NCI-H2171 treated with DMSO at 0.1 percent for 48 hours (cell line): ENCODE results near the gene NVL.

ENCODE experiments used
- DNase-seq: peaks from one replicate; lab custom pipeline; 2025; lab: John Stamatoyannopoulos, UW

The NVL gene

GRCh38 chr1:224282140-224282539 is 47.8 kb downstream of the NVL start:
- no peak for DNase-seq

GRCh38 chr1:224276771-224277487 is 53.0 kb downstream of the NVL start:
- DNase-seq = no peak

GRCh38 chr1:224274970-224275626 is 54.9 kb downstream of the NVL start:
- DNase-seq = no peak

- no peak for DNase-seq
Observed at GRCh38 chr1:224273641-224274040, 56.3 kb downstream of the NVL start.

- no peak for DNase-seq
Observed at GRCh38 chr1:224271106-224271505, 58.9 kb downstream of the NVL start.

GRCh38 chr1:224267925-224268324 is 62.0 kb downstream of the NVL start:
- peak; percentile 50 for DNase-seq

- peak; percentile 71 for DNase-seq
Observed at GRCh38 chr1:224266915-224267856, 62.8 kb downstream of the NVL start.

- no peak for DNase-seq
Observed at GRCh38 chr1:224266105-224266914, 63.7 kb downstream of the NVL start.

- no peak for DNase-seq
Observed at GRCh38 chr1:224264321-224264720, 65.7 kb downstream of the NVL start.

GRCh38 chr1:224262373-224263054 is 67.5 kb downstream of the NVL start:
- no peak for DNase-seq

GRCh38 chr1:224259986-224260385 is 70.0 kb downstream of the NVL start:
- no peak for DNase-seq

GRCh38 chr1:224258351-224258750 is 71.6 kb downstream of the NVL start:
- DNase-seq = no peak

- no peak for DNase-seq
Observed at GRCh38 chr1:224256640-224257039, 73.3 kb downstream of the NVL start.

GRCh38 chr1:224253721-224254120 is 76.3 kb downstream of the NVL start:
- no peak for DNase-seq

GRCh38 chr1:224252479-224252878 is 77.5 kb downstream of the NVL start:
- no peak for DNase-seq

- no peak for DNase-seq
Observed at GRCh38 chr1:224251741-224252146, 78.2 kb downstream of the NVL start.

- no peak for DNase-seq
Observed at GRCh38 chr1:224245188-224245587, 84.8 kb downstream of the NVL start.

GRCh38 chr1:224238756-224239155 is 91.2 kb downstream of the NVL start:
- DNase-seq = no peak

- no peak for DNase-seq
Observed at GRCh38 chr1:224238212-224238611, 91.8 kb downstream of the NVL start.

GRCh38 chr1:224237119-224237881 is 92.7 kb downstream of the NVL start:
- no peak for DNase-seq
